CD14-positive monocyte (primary cell): ENCODE measurements around the gene POLR3A. TPM values are rescaled to one million over a fixed set of nuclear protein-coding genes. Genes with fewer than 3 reads are reported as not detected.

ENCODE experiments used
- DNase-seq, 3 donors: peaks; one replicate each; pipeline ENCODE4 v3.0.0-alpha.2; 2011 to 2022
- H2AFZ ChIP-seq: 2 replicates; pipeline ENCODE4 v1.6.0; 2012; ENCODE audit warnings: mild to moderate bottlenecking, low read depth, low read length, inconsistent platforms; ENCODE audit not compliant: insufficient read depth, poor library complexity, severe bottlenecking
- H3K27ac ChIP-seq, 2 donors: 1 replicate in 1 of 2; 2 replicates in 1 of 2; pipeline ENCODE4 v1.5.1; 2012 to 2013; ENCODE audit warnings: low read length in 2 of 2, control low read depth in 1 of 2, inconsistent platforms in 1 of 2, low read depth in 1 of 2, mild to moderate bottlenecking in 1 of 2
- H3K27me3 ChIP-seq, 2 donors: one replicate each; pipeline versions ENCODE4 v1.6.0 to v1.6.1; 2011 to 2013; ENCODE audit warnings: low read length in 2 of 2; ENCODE audit not compliant: control insufficient read depth in 2 of 2, insufficient read depth in 2 of 2
- H3K36me3 ChIP-seq, 2 donors: replicated peaks in 1 of 2; 1 replicate in 1 of 2; 2 replicates in 1 of 2; pipeline versions ENCODE4 v1.5.1 to v1.6.1; 2012 to 2013; ENCODE audit warnings: low read length in 2 of 2, control low read depth in 1 of 2, inconsistent platforms in 1 of 2, mild to moderate bottlenecking in 1 of 2; ENCODE audit not compliant: insufficient read depth in 2 of 2, control insufficient read depth in 1 of 2
- H3K4me1 ChIP-seq, 2 donors: 1 replicate in 1 of 2; 2 replicates in 1 of 2; pipeline versions ENCODE4 v1.5.1 to v1.6.1; 2012 to 2013; ENCODE audit warnings: low read length in 2 of 2, control low read depth in 1 of 2, inconsistent platforms in 1 of 2, mild to moderate bottlenecking in 1 of 2, moderate library complexity in 1 of 2; ENCODE audit not compliant: insufficient read depth in 2 of 2, control insufficient read depth in 1 of 2
- H3K4me2 ChIP-seq: replicated peaks from 2 replicates; pipeline ENCODE3; 2012; ENCODE audit warnings: low read length, moderate library complexity, mild to moderate bottlenecking; ENCODE audit not compliant: poor library complexity, severe bottlenecking; ENCODE audit errors: extremely low read depth
- H3K4me3 ChIP-seq, 3 experiments: fragments of 200-600 bp in 1 of 3; sonication (generic) in 1 of 3; replicated peaks in 1 of 3; 1 replicate in 2 of 3; 2 replicates in 1 of 3; pipeline ENCODE4 v1.5.1; 2011 to 2013; ENCODE audit warnings: low read length in 3 of 3, mild to moderate bottlenecking in 3 of 3, control low read depth in 2 of 3, low read depth in 2 of 3, inconsistent platforms in 1 of 3, moderate library complexity in 1 of 3
- H3K79me2 ChIP-seq: 2 replicates; pipeline ENCODE4 v1.6.0; 2012; ENCODE audit warnings: mild to moderate bottlenecking, control low read depth, inconsistent platforms, low read length, moderate library complexity; ENCODE audit not compliant: insufficient read depth
- H3K9ac ChIP-seq: 2 replicates; pipeline ENCODE4 v1.6.0; 2017; ENCODE audit warnings: low read length, mild to moderate bottlenecking; ENCODE audit not compliant: insufficient read depth, poor library complexity, severe bottlenecking
- H3K9me3 ChIP-seq, 2 donors: replicated peaks in 1 of 2; 1 replicate in 1 of 2; 2 replicates in 1 of 2; pipeline versions ENCODE4 v1.5.1 to v1.6.1; 2012 to 2013; ENCODE audit warnings: low read length in 2 of 2, control low read depth in 1 of 2; ENCODE audit not compliant: control insufficient read depth in 1 of 2, insufficient read depth in 1 of 2
- H4K20me1 ChIP-seq: 2 replicates; pipeline ENCODE4 v1.6.0; 2012; ENCODE audit warnings: mild to moderate bottlenecking, low read length, control low read depth, moderate library complexity; ENCODE audit not compliant: insufficient read depth
- H3K27ac Mint-ChIP-seq, 7 donors: one replicate each; pipeline ENCODE4 v1.8.0; 2020; ENCODE audit warnings: mild to moderate bottlenecking in 7 of 7, mixed read lengths in 7 of 7, moderate library complexity in 6 of 7, inconsistent platforms in 2 of 7
- H3K27me3 Mint-ChIP-seq, 3 donors: one replicate each; pipeline ENCODE4 v1.8.0; 2021 to 2022; ENCODE audit warnings: low read depth in 3 of 3, mild to moderate bottlenecking in 3 of 3, mixed read lengths in 3 of 3, moderate library complexity in 3 of 3, inconsistent platforms in 1 of 3
- H3K36me3 Mint-ChIP-seq, 2 donors: one replicate each; pipeline ENCODE4 v1.8.0; 2020; ENCODE audit warnings: mixed read lengths in 2 of 2, inconsistent platforms in 1 of 2, mild to moderate bottlenecking in 1 of 2
- H3K4me1 Mint-ChIP-seq: one replicate; pipeline ENCODE4 v1.8.0; 2020; ENCODE audit warnings: mild to moderate bottlenecking, mixed read lengths
- H3K4me3 Mint-ChIP-seq, 2 donors: one replicate each; pipeline ENCODE4 v1.8.0; 2020; ENCODE audit warnings: mild to moderate bottlenecking in 2 of 2, mixed read lengths in 2 of 2, moderate library complexity in 1 of 2
- H3K9me3 Mint-ChIP-seq, 7 donors: one replicate each; pipeline ENCODE4 v1.8.0; 2020 to 2022; ENCODE audit warnings: mixed read lengths in 7 of 7, mild to moderate bottlenecking in 6 of 7, moderate library complexity in 6 of 7, inconsistent platforms in 2 of 7
- WGBS: methylation state at CpG from one replicate; pipeline ENCODE4 v1.1.5; 2013; ENCODE audit warnings: missing lambda C conversion rate; ENCODE audit not compliant: insufficient coverage; 5-methylcytosine and 5-hydroxymethylcytosine counted together
- intact Hi-C, 2 donors: fragments of 100-400 bp; cut with micrococcal nuclease; formaldehyde crosslinking; loops; one replicate each; pipeline versions ENCODE4 v1.15.0 to v1.15.1; 2023
- polyA plus RNA-seq, 3 donors: library from polyadenylated mRNA; depleted of rRNA in 1 of 3; unstranded in 2 of 3; stranded (reverse) in 1 of 3; fragments of 300-500 nt in 2 of 3; fragments of >200 nt in 1 of 3; fragmentation: Illumina TruSeq in 2 of 3; gene quantifications; 1 replicate in 2 of 3; 2 replicates in 1 of 3; pipeline ENCODE4 v1.2.3, GENCODE V29; 2012 to 2021
- TF ChIP-seq, protein P1 (sequence below): fragments of 200-600 bp; IDR thresholded peaks from one replicate; pipeline ENCODE4 v1.8.0; 2022; ENCODE audit warnings: antibody characterized with exemption, mild to moderate bottlenecking

POLR3A gene
- polyA plus RNA-seq, 3 donors = 2.7 to 5.2 (median 4.7) TPM

DNA sequence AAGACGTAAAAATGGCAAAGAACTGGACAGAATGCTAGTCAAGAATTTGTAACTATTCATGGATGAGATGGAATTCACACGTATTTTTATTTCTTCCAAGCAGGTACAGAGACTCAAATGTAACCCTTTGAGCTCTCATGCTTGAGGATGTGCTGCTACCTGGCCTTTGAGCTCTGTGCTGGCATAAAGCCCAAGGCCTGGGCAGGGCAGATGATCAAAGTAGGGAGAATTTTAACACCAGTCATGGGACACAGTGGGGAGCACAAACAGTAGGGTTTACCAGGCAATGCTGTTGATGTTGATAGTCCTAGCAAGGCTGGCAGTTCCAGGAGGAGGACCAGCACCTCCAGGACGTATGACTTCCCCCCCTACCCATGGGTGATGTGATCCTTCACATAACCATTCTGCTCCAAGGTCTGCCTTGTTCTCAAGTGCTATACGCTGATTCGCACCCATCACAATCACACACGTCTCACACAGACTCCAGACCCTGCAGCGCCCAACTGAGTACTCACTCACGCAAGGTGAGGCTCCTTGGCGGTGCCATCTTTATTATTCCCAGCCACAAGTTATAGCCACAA, 54.1 kb downstream of the POLR3A start:
- H3K27ac Mint-ChIP-seq = no peak overlapping the region
- WGBS = 97% methylated on average over 6 of the region's 9 CpGs

DNA sequence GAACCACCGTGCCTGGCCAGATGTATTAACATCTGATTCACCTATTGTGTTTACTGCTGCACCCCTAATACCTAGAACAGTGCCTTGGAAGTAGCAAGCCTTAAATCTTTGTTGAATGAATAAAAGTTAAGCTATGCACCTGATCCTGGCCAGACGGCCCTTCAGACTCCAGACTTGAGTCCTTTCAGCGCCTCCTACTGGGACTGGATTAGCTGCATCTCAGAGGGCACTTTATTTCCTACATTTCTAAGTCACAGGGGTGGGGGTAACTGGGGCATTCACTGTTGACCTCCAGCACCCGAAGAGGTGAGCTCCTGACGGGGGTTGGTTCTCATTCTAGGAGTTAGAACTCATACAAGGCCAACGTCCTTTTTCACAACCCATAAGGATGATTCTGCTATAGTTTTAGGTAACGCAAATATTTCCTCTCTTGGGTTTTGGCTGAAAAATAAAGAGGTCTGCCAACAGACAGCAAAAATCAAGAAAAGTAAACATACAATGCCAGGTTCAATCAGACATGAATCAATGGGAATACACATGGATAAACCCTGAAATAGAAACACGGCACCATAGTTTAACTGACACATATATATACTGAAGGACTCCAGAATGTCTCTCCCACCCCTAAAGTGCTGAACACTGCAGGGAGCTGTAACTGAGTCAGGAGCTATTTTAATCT, 54.8 kb downstream of the POLR3A start:
- Mint-ChIP-seq H3K4me3 (no peak overlapping the region), H3K36me3 (peaks cover 50 to 53% of the 10 kb centered on the region in 2 donors), H3K27me3 (peaks cover 0 to 1% (median 0%) of the 10 kb centered on the region in 3 donors), H3K9me3 (no peaks in the 10 kb centered on the region), H3K4me1 (peaks cover 4% of the 10 kb centered on the region), H3K27ac (no peak overlapping the region)
- no peak overlapping the region for H2AFZ ChIP-seq
- intact Hi-C loops = no loop called here
- H3K27me3 ChIP-seq = no peaks in the 10 kb centered on the region
- no peak overlapping the region for H3K4me3 ChIP-seq
- no peak overlapping the region for H3K9ac ChIP-seq
- no peaks in the 10 kb centered on the region for H4K20me1 ChIP-seq
- WGBS = 80% methylated on average over 1 of the region's 8 CpGs
- no peak for DNase-seq
- no peak overlapping the region for H3K27ac ChIP-seq
- H3K79me2 ChIP-seq = no peaks in the 10 kb centered on the region
- H3K4me1 ChIP-seq = no peaks in the 10 kb centered on the region
- TF ChIP-seq, protein P1, sequence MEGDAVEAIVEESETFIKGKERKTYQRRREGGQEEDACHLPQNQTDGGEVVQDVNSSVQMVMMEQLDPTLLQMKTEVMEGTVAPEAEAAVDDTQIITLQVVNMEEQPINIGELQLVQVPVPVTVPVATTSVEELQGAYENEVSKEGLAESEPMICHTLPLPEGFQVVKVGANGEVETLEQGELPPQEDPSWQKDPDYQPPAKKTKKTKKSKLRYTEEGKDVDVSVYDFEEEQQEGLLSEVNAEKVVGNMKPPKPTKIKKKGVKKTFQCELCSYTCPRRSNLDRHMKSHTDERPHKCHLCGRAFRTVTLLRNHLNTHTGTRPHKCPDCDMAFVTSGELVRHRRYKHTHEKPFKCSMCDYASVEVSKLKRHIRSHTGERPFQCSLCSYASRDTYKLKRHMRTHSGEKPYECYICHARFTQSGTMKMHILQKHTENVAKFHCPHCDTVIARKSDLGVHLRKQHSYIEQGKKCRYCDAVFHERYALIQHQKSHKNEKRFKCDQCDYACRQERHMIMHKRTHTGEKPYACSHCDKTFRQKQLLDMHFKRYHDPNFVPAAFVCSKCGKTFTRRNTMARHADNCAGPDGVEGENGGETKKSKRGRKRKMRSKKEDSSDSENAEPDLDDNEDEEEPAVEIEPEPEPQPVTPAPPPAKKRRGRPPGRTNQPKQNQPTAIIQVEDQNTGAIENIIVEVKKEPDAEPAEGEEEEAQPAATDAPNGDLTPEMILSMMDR = no peak
- H3K9me3 ChIP-seq = no peaks in the 10 kb centered on the region
- H3K36me3 ChIP-seq = peaks cover 40 to 58% of the 10 kb centered on the region in 2 donors
- no peak overlapping the region for H3K4me2 ChIP-seq

More for the DNA sequence above, 54.1 kb downstream of the POLR3A start:
- Histone ChIP-seq H3K27me3 (no peaks in the 10 kb centered on the region), H3K79me2 (no peaks in the 10 kb centered on the region), H3K9me3 (no peaks in the 10 kb centered on the region), H4K20me1 (no peaks in the 10 kb centered on the region), H2AFZ (no peak overlapping the region), H3K9ac (no peak overlapping the region), H3K4me2 (no peak overlapping the region), H3K36me3 (peaks cover 46 to 64% of the 10 kb centered on the region in 2 donors), H3K27ac (no peak overlapping the region), H3K4me3 (no peak overlapping the region), H3K4me1 (no peaks in the 10 kb centered on the region)
- no peak for DNase-seq
- Mint-ChIP-seq H3K4me3 (no peak overlapping the region), H3K9me3 (no peaks in the 10 kb centered on the region), H3K4me1 (peaks cover 4% of the 10 kb centered on the region), H3K27me3 (peaks cover 0 to 1% (median 0%) of the 10 kb centered on the region in 3 donors), H3K36me3 (peaks cover 56 to 59% of the 10 kb centered on the region in 2 donors)
- TF ChIP-seq, protein P1 = no peak
- intact Hi-C loops = no loop called here
